BLaER1 treated with 17β-estradiol and CSF1 and Interleukin-3, amounts not matched to agents 10 nM and 100 nM (cell line): ENCODE results near the gene KLF15.
A peak's percentile ranks its signal among the peaks of the same experiment; 100 is the strongest.

Experiments used
- H3K27ac ChIP-seq, 11 experiments: shearing (Covaris generic); formaldehyde crosslinking; 2 replicates each; pipeline ENCODE4 v1.8.1; 2022
- H3K27me3 ChIP-seq, 11 experiments: shearing (Covaris generic); formaldehyde crosslinking; 2 replicates each; pipeline ENCODE4 v1.8.1; 2022
- H3K36me3 ChIP-seq, 11 experiments: shearing (Covaris generic); formaldehyde crosslinking; 2 replicates each; pipeline ENCODE4 v1.8.1; 2022
- H3K4me1 ChIP-seq, 10 experiments: shearing (Covaris generic); formaldehyde crosslinking; 2 replicates each; pipeline ENCODE4 v1.8.1; 2022
- H3K4me2 ChIP-seq, 11 experiments: shearing (Covaris generic); formaldehyde crosslinking; 2 replicates each; pipeline ENCODE4 v1.8.1; 2022
- H3K4me3 ChIP-seq, 10 experiments: shearing (Covaris generic); formaldehyde crosslinking; 2 replicates each; pipeline ENCODE4 v1.8.1; 2022
- H3K9ac ChIP-seq, 11 experiments: shearing (Covaris generic); formaldehyde crosslinking; 2 replicates each; pipeline ENCODE4 v1.8.1; 2022
- H3K9me3 ChIP-seq, 11 experiments: shearing (Covaris generic); formaldehyde crosslinking; replicated peaks in 1 of 11; 2 replicates each; pipeline ENCODE4 v1.8.1; 2022
- H4K20me1 ChIP-seq, 11 experiments: shearing (Covaris generic); formaldehyde crosslinking; 2 replicates each; pipeline ENCODE4 v1.8.1; 2022
- Cebpa-rat ChIP-seq, 11 experiments: shearing (Covaris generic); IDR thresholded peaks; 2 replicates each; pipeline ENCODE4 v1.8.1; 2022

The KLF15 gene

DNA sequence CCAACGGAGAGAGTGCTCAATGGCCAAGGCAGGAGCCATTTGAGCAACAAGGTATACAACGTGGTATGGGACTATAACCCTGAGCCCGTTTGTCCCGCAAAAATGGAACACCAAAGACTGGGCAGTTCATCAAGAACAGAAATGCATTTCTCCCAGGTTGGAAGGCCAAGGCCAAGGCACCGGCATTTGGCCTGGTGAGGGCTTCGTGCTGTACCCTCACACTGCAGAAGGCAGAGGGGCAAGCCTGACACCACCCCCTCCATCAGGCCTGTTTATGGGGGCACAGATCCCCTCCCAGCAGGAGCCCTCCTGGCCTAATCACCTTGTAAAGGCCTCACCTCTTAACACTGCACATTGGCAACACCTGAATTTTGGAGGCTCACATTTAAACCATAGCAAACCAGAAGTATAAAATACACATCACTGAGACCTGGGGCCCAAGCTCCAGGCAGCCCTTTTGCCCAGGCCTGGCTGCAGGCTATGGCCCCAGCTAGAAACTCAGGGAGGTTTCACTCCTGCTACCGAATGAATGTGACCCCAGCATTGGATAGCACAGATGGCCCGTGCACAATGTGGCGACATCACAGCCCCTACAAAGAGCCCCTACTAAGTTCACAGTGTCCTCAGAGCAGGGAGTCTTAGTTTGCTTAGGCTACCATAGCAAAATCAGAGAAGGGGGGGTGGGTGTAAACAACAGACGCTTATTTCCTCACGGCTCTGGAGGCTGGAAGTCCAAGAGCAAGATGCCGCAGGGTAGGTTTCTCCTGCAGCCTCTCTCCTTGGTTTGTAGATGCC is 47.1 kb downstream of the KLF15 start:
- Histone ChIP-seq H3K27ac (no peak overlapping the region), H3K36me3 (no peaks in the 10 kb centered on the region), H4K20me1 (no peaks in the 10 kb centered on the region), H3K9ac (no peak overlapping the region), H3K4me1 (peaks cover 0 to 11% (median 9%) of the 10 kb centered on the region in 10 experiments; a peak in 16 of 20 replicates), H3K27me3 (no peaks in the 10 kb centered on the region), H3K4me2 (no peak overlapping the region), H3K9me3 (peaks cover 0 to 15% (median 8%) of the 10 kb centered on the region in 11 experiments; a peak in 8 of 22 replicates), H3K4me3 (no peak overlapping the region)
- no peak for TF ChIP-seq Cebpa-rat (IDR thresholded peaks at IDR 0.05)

- Histone ChIP-seq H3K9me3 (peaks cover 4 to 22% (median 12%) of the 10 kb centered on the region in 11 experiments; a peak in 17 of 22 replicates), H3K27ac (no peak overlapping the region), H3K4me2 (peak overlapping the region in 1 of 11 experiments; percentile 5; a peak in 1 of 22 replicates)
These were observed 48.0 kb downstream of the KLF15 start for GRCh38 chr3:126309165-126309564.

GRCh38 chr3:126308394-126309125 is 48.6 kb downstream of the KLF15 start:
- peak overlapping the region in 1 of 11 experiments; percentile 5; a peak in 1 of 22 replicates for H3K4me2 ChIP-seq
- peaks cover 8 to 28% (median 17%) of the 10 kb centered on the region in 11 experiments; a peak in 19 of 22 replicates for H3K9me3 ChIP-seq
- no peaks in the 10 kb centered on the region for H3K36me3 ChIP-seq
- H3K4me1 ChIP-seq: peaks cover 0 to 11% (median 9%) of the 10 kb centered on the region in 10 experiments; a peak in 16 of 20 replicates
- no peak for TF ChIP-seq Cebpa-rat (IDR thresholded peaks at IDR 0.05)
- no peak overlapping the region for H3K9ac ChIP-seq
- no peak overlapping the region for H3K4me3 ChIP-seq
- H3K27me3 ChIP-seq: no peaks in the 10 kb centered on the region
- no peak overlapping the region for H3K27ac ChIP-seq
- no peaks in the 10 kb centered on the region for H4K20me1 ChIP-seq

More at GRCh38 chr3:126309165-126309564, 48.0 kb downstream of the KLF15 start:
- H3K36me3 ChIP-seq: no peaks in the 10 kb centered on the region
- no peaks in the 10 kb centered on the region for H4K20me1 ChIP-seq
- no peaks in the 10 kb centered on the region for H3K27me3 ChIP-seq
- H3K9ac ChIP-seq: no peak overlapping the region
- peaks cover 0 to 11% (median 9%) of the 10 kb centered on the region in 10 experiments; a peak in 16 of 20 replicates for H3K4me1 ChIP-seq
- H3K4me3 ChIP-seq: no peak overlapping the region
- TF ChIP-seq Cebpa-rat (IDR thresholded peaks at IDR 0.05): no peak

GRCh38 chr3:126307591-126308393 is 49.4 kb downstream of the KLF15 start:
- Histone ChIP-seq H3K4me1 (peaks cover 0 to 11% (median 9%) of the 10 kb centered on the region in 10 experiments; a peak in 16 of 20 replicates), H4K20me1 (no peaks in the 10 kb centered on the region), H3K9ac (no peak overlapping the region), H3K27ac (no peak overlapping the region), H3K27me3 (no peaks in the 10 kb centered on the region), H3K4me2 (peak overlapping the region in 3 of 11 experiments; percentile 26 to 61 (median 50); a peak in 4 of 22 replicates), H3K36me3 (no peaks in the 10 kb centered on the region), H3K9me3 (peaks cover 14 to 35% (median 22%) of the 10 kb centered on the region in 11 experiments; a peak in 21 of 22 replicates), H3K4me3 (no peak overlapping the region)
- no peak for TF ChIP-seq Cebpa-rat (IDR thresholded peaks at IDR 0.05)

DNA sequence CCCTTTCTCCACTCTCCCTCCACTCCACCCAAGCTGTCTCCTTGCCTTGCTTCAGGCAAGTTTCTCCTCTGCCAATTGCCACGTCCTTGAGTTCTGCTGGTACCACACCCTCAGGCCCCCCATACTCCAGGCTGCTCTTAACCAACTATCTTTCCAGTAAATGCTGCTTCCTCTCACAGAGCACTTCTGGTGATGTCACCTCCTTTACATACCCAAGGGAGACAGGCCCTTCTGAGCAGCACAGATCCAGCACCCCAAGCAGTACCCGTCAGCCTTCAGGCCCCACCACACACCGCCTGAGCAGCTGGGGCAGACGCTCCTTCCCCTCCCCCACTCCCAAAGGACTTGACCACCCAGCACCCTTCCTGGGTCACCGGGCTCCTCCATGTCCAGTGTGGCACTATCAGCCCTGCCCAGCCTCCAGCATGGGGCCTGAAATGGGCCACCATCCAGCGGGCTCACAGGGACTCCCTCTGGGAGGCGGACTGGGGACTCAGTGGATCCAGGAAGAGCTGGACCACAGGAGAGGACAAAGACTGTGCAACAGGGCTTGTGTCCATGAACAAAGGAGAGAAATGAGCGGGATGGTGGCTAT is 50.2 kb downstream of the KLF15 start:
- Histone ChIP-seq H3K36me3 (no peaks in the 10 kb centered on the region), H3K9me3 (peaks cover 14 to 38% (median 22%) of the 10 kb centered on the region in 11 experiments; a peak in 21 of 22 replicates), H3K4me3 (no peak overlapping the region), H3K9ac (0 out of 22 replicates have a peak overlapping the region, but pooled peaks of 1 of the 11 experiments have one; percentile 14), H3K27me3 (no peaks in the 10 kb centered on the region), H3K4me2 (peak overlapping the region in 10 of 11 experiments; percentile 12 to 66 (median 52); a peak in 17 of 22 replicates), H3K4me1 (peaks cover 0 to 11% (median 9%) of the 10 kb centered on the region in 10 experiments; a peak in 16 of 20 replicates), H4K20me1 (no peaks in the 10 kb centered on the region), H3K27ac (peak overlapping the region in 2 of 11 experiments; percentile 18 to 50; a peak in 3 of 22 replicates)
- TF ChIP-seq Cebpa-rat (IDR thresholded peaks at IDR 0.05): no peak

DNA sequence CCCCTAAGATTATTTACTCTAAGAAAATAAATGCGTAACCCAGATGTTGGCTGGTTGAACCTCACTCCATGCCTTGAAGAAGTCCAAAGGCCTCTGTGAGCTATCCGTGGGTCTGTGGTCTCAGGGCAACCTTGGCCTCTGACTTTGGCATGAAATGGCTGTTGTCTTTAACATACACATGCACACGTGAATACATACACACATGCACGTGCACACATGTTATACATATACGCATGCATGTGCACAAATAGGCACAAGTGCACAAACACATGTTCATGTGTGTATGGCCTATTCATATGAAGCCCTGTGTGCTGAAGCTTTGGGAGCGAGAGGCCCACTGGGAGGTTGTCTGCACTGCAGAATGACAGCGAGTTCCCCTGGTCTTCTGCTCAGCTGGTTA is 50.8 kb downstream of the KLF15 start:
- no peak overlapping the region for H3K4me3 ChIP-seq
- peaks cover 14 to 38% (median 22%) of the 10 kb centered on the region in 11 experiments; a peak in 21 of 22 replicates for H3K9me3 ChIP-seq
- H3K27me3 ChIP-seq: no peaks in the 10 kb centered on the region
- peak overlapping the region in 8 of 11 experiments; percentile 26 to 66 (median 56); a peak in 13 of 22 replicates for H3K4me2 ChIP-seq
- no peak for TF ChIP-seq Cebpa-rat (IDR thresholded peaks at IDR 0.05)
- no peaks in the 10 kb centered on the region for H4K20me1 ChIP-seq
- no peak overlapping the region for H3K27ac ChIP-seq
- H3K4me1 ChIP-seq: peaks cover 0 to 11% (median 9%) of the 10 kb centered on the region in 10 experiments; a peak in 16 of 20 replicates
- H3K36me3 ChIP-seq: no peaks in the 10 kb centered on the region
- H3K9ac ChIP-seq: 0 out of 22 replicates have a peak overlapping the region, but pooled peaks of 1 of the 11 experiments have one; percentile 14

DNA sequence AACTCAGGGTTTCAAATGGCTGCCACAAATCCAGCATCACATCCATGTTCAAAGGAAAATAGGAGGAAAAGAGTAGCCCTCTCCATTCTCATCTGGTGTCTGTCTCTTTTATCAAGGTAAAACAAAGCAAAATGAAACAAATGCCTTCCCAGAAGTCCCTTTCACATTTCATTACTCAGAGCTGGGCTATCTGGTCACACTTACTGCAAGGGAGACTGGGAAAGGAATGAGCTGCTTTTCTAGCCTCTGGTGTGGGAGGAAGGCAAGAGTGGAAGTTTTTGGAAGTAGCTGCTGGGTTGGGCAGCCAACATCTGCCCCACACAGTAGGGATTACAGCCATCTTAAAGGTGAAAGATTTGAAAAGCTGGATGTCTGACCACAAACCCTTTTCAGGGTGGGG is 51.8 kb downstream of the KLF15 start:
- Histone ChIP-seq H3K4me1 (peaks cover 0 to 11% (median 9%) of the 10 kb centered on the region in 10 experiments; a peak in 16 of 20 replicates), H3K27ac (no peak overlapping the region), H3K4me3 (no peak overlapping the region), H4K20me1 (no peaks in the 10 kb centered on the region), H3K27me3 (no peaks in the 10 kb centered on the region), H3K36me3 (no peaks in the 10 kb centered on the region), H3K9me3 (peaks cover 11 to 30% (median 19%) of the 10 kb centered on the region in 11 experiments; a peak in 21 of 22 replicates), H3K9ac (no peak overlapping the region), H3K4me2 (no peak overlapping the region)
- no peak for TF ChIP-seq Cebpa-rat (IDR thresholded peaks at IDR 0.05)

DNA sequence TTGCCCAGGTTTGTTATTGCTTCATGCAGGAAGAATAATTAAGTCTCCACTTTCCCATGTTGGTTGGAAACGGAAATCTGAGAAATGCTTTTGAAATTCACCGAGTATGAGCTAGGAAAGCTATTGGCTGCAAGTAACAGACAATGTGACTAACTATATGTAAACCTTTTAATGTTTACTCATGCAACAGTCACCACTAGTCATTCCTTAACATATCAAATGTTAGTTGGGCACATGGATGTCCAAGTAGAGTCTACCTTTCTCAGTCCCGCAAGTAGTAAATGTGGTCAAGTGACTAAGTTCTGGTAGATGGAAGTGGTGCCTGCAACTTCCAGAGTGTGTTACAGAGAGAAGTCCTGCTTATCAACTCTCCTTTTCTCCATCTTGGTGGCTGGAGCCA is 52.5 kb downstream of the KLF15 start:
- H3K4me2 ChIP-seq: no peak overlapping the region
- no peaks in the 10 kb centered on the region for H4K20me1 ChIP-seq
- H3K27ac ChIP-seq: no peak overlapping the region
- H3K9ac ChIP-seq: no peak overlapping the region
- no peak for TF ChIP-seq Cebpa-rat (IDR thresholded peaks at IDR 0.05)
- H3K36me3 ChIP-seq: no peaks in the 10 kb centered on the region
- peaks cover 0 to 11% (median 9%) of the 10 kb centered on the region in 10 experiments; a peak in 16 of 20 replicates for H3K4me1 ChIP-seq
- H3K27me3 ChIP-seq: no peaks in the 10 kb centered on the region
- H3K9me3 ChIP-seq: peaks cover 9 to 23% (median 16%) of the 10 kb centered on the region in 11 experiments; a peak in 21 of 22 replicates
- no peak overlapping the region for H3K4me3 ChIP-seq
